ENCODE results near the gene USP24. TPM values are rescaled to one million over a fixed set of nuclear protein-coding genes. Genes with fewer than 3 reads are reported as not detected.
"Not testable (repeated sequence)": the region's sequence is repeated elsewhere in the genome, so short reads cannot be mapped to it uniquely, and the experiment has no call there.

Gene USP24
- total RNA-seq, 1 donor from 2014 or later, result 45.9 TPM

DNA sequence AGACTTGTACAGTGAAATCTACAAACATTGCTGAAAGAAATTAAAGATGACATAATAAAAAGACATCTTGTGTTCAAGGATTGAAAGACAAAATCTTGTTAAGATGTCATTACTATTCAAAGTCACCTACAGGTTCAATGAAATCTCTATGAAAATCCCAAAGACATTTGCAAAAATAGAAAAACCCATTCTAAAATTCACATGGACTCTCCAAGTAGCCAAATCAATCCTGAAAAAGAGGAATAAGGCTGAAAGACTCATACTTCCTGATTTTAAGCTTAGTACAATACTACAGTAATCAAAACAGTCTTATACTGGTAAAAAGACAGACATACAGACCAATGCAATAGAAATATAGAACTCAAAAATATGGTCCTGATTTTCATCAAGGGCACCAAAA, 97.2 kb downstream of the USP24 start:
- Histone ChIP-seq H3K9me3 (ENCODE audit: control insufficient read depth in 3 of 3, low read length in 3 of 3) (no peaks in the 10 kb centered on the region), H3K36me3 (ENCODE audit: control insufficient read depth in 3 of 3, insufficient read depth in 3 of 3, low read length in 3 of 3) (peaks cover 21 to 59% (median 56%) of the 10 kb centered on the region in 3 donors), H3K27me3 (ENCODE audit: control insufficient read depth in 3 of 3, insufficient read depth in 3 of 3, low read length in 3 of 3) (no peaks in the 10 kb centered on the region), H3K4me3 (ENCODE audit: low read length in 3 of 3) (no peak overlapping the region), H3K4me1 (ENCODE audit: control insufficient read depth in 3 of 3, insufficient read depth in 3 of 3, low read length in 3 of 3) (no peaks in the 10 kb centered on the region), H3K27ac (ENCODE audit: low read depth, low read length) (no peak overlapping the region), H3K9ac (ENCODE audit: low read depth in 1 of 3, low read length in 3 of 3) (no peak overlapping the region)

DNA sequence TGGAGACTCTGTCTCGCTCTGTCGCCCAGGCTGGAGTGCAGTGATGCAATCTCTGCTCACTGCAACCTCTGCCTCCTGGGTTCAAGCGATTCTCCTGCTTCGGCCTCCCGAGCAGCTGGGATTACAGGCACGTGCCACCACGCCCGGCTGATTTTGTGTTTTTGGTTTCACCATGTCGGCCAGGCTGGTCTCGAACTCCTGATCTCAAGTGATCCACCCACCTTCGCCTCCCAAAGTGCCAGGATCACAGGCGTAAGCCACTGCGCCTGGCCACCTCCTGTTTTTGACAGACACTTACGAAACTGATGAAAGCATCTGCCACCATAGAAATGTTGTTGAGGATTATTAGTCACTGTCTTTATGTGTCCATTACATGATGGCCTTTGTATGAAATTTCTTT, 106.2 kb downstream of the USP24 start:
- not testable (repeated sequence) for H3K27ac ChIP-seq (ENCODE audit: low read depth, low read length); H3K27me3 ChIP-seq (ENCODE audit: control insufficient read depth in 3 of 3, insufficient read depth in 3 of 3, low read length in 3 of 3); H3K9me3 ChIP-seq (ENCODE audit: control insufficient read depth in 3 of 3, low read length in 3 of 3); H3K4me1 ChIP-seq (ENCODE audit: control insufficient read depth in 3 of 3, insufficient read depth in 3 of 3, low read length in 3 of 3); H3K4me3 ChIP-seq (ENCODE audit: low read length in 3 of 3); H3K9ac ChIP-seq (ENCODE audit: low read depth in 1 of 3, low read length in 3 of 3)
- peaks cover 21 to 66% (median 59%) of the 10 kb centered on the region in 3 donors for H3K36me3 ChIP-seq (ENCODE audit: control insufficient read depth in 3 of 3, insufficient read depth in 3 of 3, low read length in 3 of 3)

GRCh38 chr1:55107101-55107500, 108.1 kb downstream of the USP24 start:
- no peak overlapping the region for H3K9ac ChIP-seq (ENCODE audit: low read depth in 1 of 3, low read length in 3 of 3)
- no peak overlapping the region for H3K27ac ChIP-seq (ENCODE audit: low read depth, low read length)
- H3K27me3 ChIP-seq (ENCODE audit: control insufficient read depth in 3 of 3, insufficient read depth in 3 of 3, low read length in 3 of 3), result no peaks in the 10 kb centered on the region
- H3K36me3 ChIP-seq (ENCODE audit: control insufficient read depth in 3 of 3, insufficient read depth in 3 of 3, low read length in 3 of 3), result peaks cover 29 to 78% (median 75%) of the 10 kb centered on the region in 3 donors
- H3K4me1 ChIP-seq (ENCODE audit: control insufficient read depth in 3 of 3, insufficient read depth in 3 of 3, low read length in 3 of 3), result no peaks in the 10 kb centered on the region
- no peaks in the 10 kb centered on the region for H3K9me3 ChIP-seq (ENCODE audit: control insufficient read depth in 3 of 3, low read length in 3 of 3)
- no peak overlapping the region for H3K4me3 ChIP-seq (ENCODE audit: low read length in 3 of 3)

- H3K9me3 ChIP-seq (ENCODE audit: control insufficient read depth in 3 of 3, low read length in 3 of 3), result no peaks in the 10 kb centered on the region
- no peaks in the 10 kb centered on the region for H3K27me3 ChIP-seq (ENCODE audit: control insufficient read depth in 3 of 3, insufficient read depth in 3 of 3, low read length in 3 of 3)
- H3K9ac ChIP-seq (ENCODE audit: low read depth in 1 of 3, low read length in 3 of 3), result no peak overlapping the region
- peaks cover 32 to 85% (median 82%) of the 10 kb centered on the region in 3 donors for H3K36me3 ChIP-seq (ENCODE audit: control insufficient read depth in 3 of 3, insufficient read depth in 3 of 3, low read length in 3 of 3)
- H3K27ac ChIP-seq (ENCODE audit: low read depth, low read length), result no peak overlapping the region
- no peaks in the 10 kb centered on the region for H3K4me1 ChIP-seq (ENCODE audit: control insufficient read depth in 3 of 3, insufficient read depth in 3 of 3, low read length in 3 of 3)
- no peak overlapping the region for H3K4me3 ChIP-seq (ENCODE audit: low read length in 3 of 3)
These were observed 111.3 kb downstream of the USP24 start for GRCh38 chr1:55103891-55104290.

DNA sequence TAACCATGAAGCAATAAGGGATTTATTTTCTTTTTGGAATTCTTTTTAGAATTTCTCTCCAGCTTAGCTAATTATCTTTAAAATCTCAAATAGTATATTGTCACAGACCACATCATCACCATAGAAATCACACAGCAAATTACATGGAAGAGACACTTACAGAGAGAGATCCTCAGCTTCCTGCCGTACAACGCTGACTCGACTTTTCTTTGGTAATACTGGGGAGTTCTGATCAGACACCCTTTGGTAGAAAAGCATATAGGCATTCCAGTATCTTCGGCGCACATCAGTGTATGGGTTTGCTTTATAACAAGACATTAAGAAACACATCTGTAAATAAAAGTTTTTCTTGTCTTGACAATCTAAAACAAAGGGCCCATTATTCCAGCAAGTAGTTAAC, 120.1 kb downstream of the USP24 start:
- no peak overlapping the region for H3K27ac ChIP-seq (ENCODE audit: low read depth, low read length)
- no peaks in the 10 kb centered on the region for H3K9me3 ChIP-seq (ENCODE audit: control insufficient read depth in 3 of 3, low read length in 3 of 3)
- H3K27me3 ChIP-seq (ENCODE audit: control insufficient read depth in 3 of 3, insufficient read depth in 3 of 3, low read length in 3 of 3), result no peaks in the 10 kb centered on the region
- no peak overlapping the region for H3K4me3 ChIP-seq (ENCODE audit: low read length in 3 of 3)
- H3K4me1 ChIP-seq (ENCODE audit: control insufficient read depth in 3 of 3, insufficient read depth in 3 of 3, low read length in 3 of 3), result no peaks in the 10 kb centered on the region
- no peak overlapping the region for H3K9ac ChIP-seq (ENCODE audit: low read depth in 1 of 3, low read length in 3 of 3)
- H3K36me3 ChIP-seq (ENCODE audit: control insufficient read depth in 3 of 3, insufficient read depth in 3 of 3, low read length in 3 of 3), result peaks cover 59 to 94% (median 85%) of the 10 kb centered on the region in 3 donors

DNA sequence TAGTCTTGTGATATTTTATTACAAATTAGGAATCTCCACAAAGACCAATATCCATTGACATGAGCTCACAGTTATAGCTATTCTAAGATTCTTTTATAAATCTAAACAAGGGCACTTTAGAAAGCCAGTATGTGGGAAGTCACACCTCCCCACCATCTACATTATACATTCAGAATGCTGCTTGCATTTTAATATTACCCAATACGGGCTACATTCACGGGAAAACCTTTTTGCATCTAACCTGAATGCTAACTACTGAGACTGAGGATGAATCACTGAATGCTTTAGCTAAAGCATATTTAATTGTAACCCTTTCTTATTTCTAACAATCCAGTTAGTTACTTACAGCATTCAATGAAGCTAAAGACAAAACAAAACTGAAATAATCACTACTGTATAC, 122.7 kb downstream of the USP24 start:
- H3K9ac ChIP-seq (ENCODE audit: low read depth in 1 of 3, low read length in 3 of 3), result no peak overlapping the region
- no peak overlapping the region for H3K4me3 ChIP-seq (ENCODE audit: low read length in 3 of 3)
- no peak overlapping the region for H3K27ac ChIP-seq (ENCODE audit: low read depth, low read length)
- no peaks in the 10 kb centered on the region for H3K4me1 ChIP-seq (ENCODE audit: control insufficient read depth in 3 of 3, insufficient read depth in 3 of 3, low read length in 3 of 3)
- H3K27me3 ChIP-seq (ENCODE audit: control insufficient read depth in 3 of 3, insufficient read depth in 3 of 3, low read length in 3 of 3), result no peaks in the 10 kb centered on the region
- H3K9me3 ChIP-seq (ENCODE audit: control insufficient read depth in 3 of 3, low read length in 3 of 3), result no peaks in the 10 kb centered on the region
- peaks cover 69 to 91% (median 81%) of the 10 kb centered on the region in 3 donors for H3K36me3 ChIP-seq (ENCODE audit: control insufficient read depth in 3 of 3, insufficient read depth in 3 of 3, low read length in 3 of 3)

GRCh38 chr1:55089683-55090082, 125.5 kb downstream of the USP24 start:
- Histone ChIP-seq H3K27me3 (ENCODE audit: control insufficient read depth in 3 of 3, insufficient read depth in 3 of 3, low read length in 3 of 3) (no peaks in the 10 kb centered on the region), H3K27ac (ENCODE audit: low read depth, low read length) (no peak overlapping the region), H3K4me1 (ENCODE audit: control insufficient read depth in 3 of 3, insufficient read depth in 3 of 3, low read length in 3 of 3) (no peaks in the 10 kb centered on the region), H3K9ac (ENCODE audit: low read depth in 1 of 3, low read length in 3 of 3) (no peak overlapping the region), H3K9me3 (ENCODE audit: control insufficient read depth in 3 of 3, low read length in 3 of 3) (no peaks in the 10 kb centered on the region), H3K4me3 (ENCODE audit: low read length in 3 of 3) (no peak overlapping the region), H3K36me3 (ENCODE audit: control insufficient read depth in 3 of 3, insufficient read depth in 3 of 3, low read length in 3 of 3) (peaks cover 68 to 88% (median 83%) of the 10 kb centered on the region in 3 donors)

GRCh38 chr1:55088413-55088812, 126.8 kb downstream of the USP24 start:
- H3K4me3 ChIP-seq (ENCODE audit: low read length in 3 of 3), result no peak overlapping the region
- no peaks in the 10 kb centered on the region for H3K4me1 ChIP-seq (ENCODE audit: control insufficient read depth in 3 of 3, insufficient read depth in 3 of 3, low read length in 3 of 3)
- no peak overlapping the region for H3K9ac ChIP-seq (ENCODE audit: low read depth in 1 of 3, low read length in 3 of 3)
- H3K27ac ChIP-seq (ENCODE audit: low read depth, low read length), result no peak overlapping the region
- no peaks in the 10 kb centered on the region for H3K27me3 ChIP-seq (ENCODE audit: control insufficient read depth in 3 of 3, insufficient read depth in 3 of 3, low read length in 3 of 3)
- H3K9me3 ChIP-seq (ENCODE audit: control insufficient read depth in 3 of 3, low read length in 3 of 3), result no peaks in the 10 kb centered on the region
- H3K36me3 ChIP-seq (ENCODE audit: control insufficient read depth in 3 of 3, insufficient read depth in 3 of 3, low read length in 3 of 3), result peaks cover 68 to 86% (median 85%) of the 10 kb centered on the region in 3 donors

DNA sequence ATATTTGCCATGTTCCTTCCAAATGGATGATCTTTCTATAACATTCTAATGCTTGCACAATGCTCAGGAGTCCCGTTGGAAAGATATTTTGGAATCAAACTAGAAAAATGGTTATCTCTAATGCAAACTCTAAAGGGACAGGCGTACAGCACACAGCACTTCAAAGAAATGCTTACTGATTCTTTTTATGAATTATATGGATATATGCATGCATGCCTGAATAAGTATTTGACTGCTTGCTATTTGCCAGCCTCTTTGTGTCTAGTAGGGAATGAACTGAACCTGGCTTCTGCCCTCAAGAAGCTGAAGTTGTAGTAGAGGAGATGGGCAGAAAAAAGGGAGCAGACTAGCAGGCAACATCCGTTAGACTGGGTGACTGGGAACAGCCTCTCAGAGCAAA, 127.7 kb downstream of the USP24 start:
- Histone ChIP-seq H3K27me3 (ENCODE audit: control insufficient read depth in 3 of 3, insufficient read depth in 3 of 3, low read length in 3 of 3) (no peaks in the 10 kb centered on the region), H3K9ac (ENCODE audit: low read depth in 1 of 3, low read length in 3 of 3) (no peak overlapping the region), H3K4me1 (ENCODE audit: control insufficient read depth in 3 of 3, insufficient read depth in 3 of 3, low read length in 3 of 3) (no peaks in the 10 kb centered on the region), H3K27ac (ENCODE audit: low read depth, low read length) (no peak overlapping the region), H3K4me3 (ENCODE audit: low read length in 3 of 3) (no peak overlapping the region), H3K9me3 (ENCODE audit: control insufficient read depth in 3 of 3, low read length in 3 of 3) (no peaks in the 10 kb centered on the region), H3K36me3 (ENCODE audit: control insufficient read depth in 3 of 3, insufficient read depth in 3 of 3, low read length in 3 of 3) (peaks cover 70 to 85% (median 81%) of the 10 kb centered on the region in 3 donors)

DNA sequence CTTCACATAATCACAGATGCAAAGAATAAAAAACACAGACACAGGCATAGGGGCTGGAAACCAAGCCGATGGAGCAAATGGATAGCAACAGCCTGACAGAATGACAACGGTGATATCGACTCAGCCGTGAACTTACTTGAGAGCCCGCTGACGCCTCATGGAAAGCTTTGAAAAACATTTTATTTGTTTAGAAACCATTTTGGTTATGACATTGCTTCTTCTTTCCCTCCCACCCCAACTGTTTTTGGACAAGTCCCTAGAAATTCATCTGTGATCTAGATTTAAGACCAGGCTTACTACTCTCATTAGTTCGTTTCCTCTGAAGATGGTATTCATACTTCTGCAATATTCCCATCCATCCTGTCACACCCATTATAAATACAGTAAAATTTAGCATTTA, 130.9 kb downstream of the USP24 start:
- Histone ChIP-seq H3K36me3 (ENCODE audit: control insufficient read depth in 3 of 3, insufficient read depth in 3 of 3, low read length in 3 of 3) (peaks cover 65 to 88% (median 85%) of the 10 kb centered on the region in 3 donors), H3K4me1 (ENCODE audit: control insufficient read depth in 3 of 3, insufficient read depth in 3 of 3, low read length in 3 of 3) (no peaks in the 10 kb centered on the region), H3K27ac (ENCODE audit: low read depth, low read length) (no peak overlapping the region), H3K9me3 (ENCODE audit: control insufficient read depth in 3 of 3, low read length in 3 of 3) (no peaks in the 10 kb centered on the region), H3K4me3 (ENCODE audit: low read length in 3 of 3) (no peak overlapping the region), H3K9ac (ENCODE audit: low read depth in 1 of 3, low read length in 3 of 3) (no peak overlapping the region), H3K27me3 (ENCODE audit: control insufficient read depth in 3 of 3, insufficient read depth in 3 of 3, low read length in 3 of 3) (no peaks in the 10 kb centered on the region)

DNA sequence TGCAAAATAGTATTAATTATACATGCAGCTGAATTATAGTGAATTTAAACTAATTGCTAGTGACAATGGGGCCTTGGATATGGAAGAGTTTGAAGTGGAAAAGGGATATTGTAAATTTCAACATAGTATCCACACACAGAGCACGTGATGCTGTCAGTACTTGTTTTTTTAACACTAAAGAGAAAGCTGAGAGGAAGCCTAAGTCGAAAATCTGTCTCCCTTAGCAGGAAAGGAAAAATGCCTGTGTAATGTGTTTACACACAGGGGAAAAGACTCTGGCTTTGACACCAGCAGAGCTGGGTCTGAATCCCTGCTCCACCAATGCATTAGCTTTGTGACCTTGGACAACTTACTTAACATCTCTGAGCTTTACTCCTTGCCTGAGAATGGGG, 133.3 kb downstream of the USP24 start:
- H3K4me1 ChIP-seq (ENCODE audit: control insufficient read depth in 3 of 3, insufficient read depth in 3 of 3, low read length in 3 of 3), result no peaks in the 10 kb centered on the region
- no peaks in the 10 kb centered on the region for H3K27me3 ChIP-seq (ENCODE audit: control insufficient read depth in 3 of 3, insufficient read depth in 3 of 3, low read length in 3 of 3)
- peaks cover 60 to 92% (median 88%) of the 10 kb centered on the region in 3 donors for H3K36me3 ChIP-seq (ENCODE audit: control insufficient read depth in 3 of 3, insufficient read depth in 3 of 3, low read length in 3 of 3)
- H3K4me3 ChIP-seq (ENCODE audit: low read length in 3 of 3), result no peak overlapping the region
- H3K9ac ChIP-seq (ENCODE audit: low read depth in 1 of 3, low read length in 3 of 3), result no peak overlapping the region
- no peaks in the 10 kb centered on the region for H3K9me3 ChIP-seq (ENCODE audit: control insufficient read depth in 3 of 3, low read length in 3 of 3)
- no peak overlapping the region for H3K27ac ChIP-seq (ENCODE audit: low read depth, low read length)

Data from skeletal muscle tissue (tissue), 4 donors.